GM18858 (cell line): ENCODE measurements around the gene ADCY3.

ENCODE experiments used
- ATAC-seq: cut with Tn5 transposase; IDR thresholded peaks from one replicate; pipeline ENCODE4 v1.9.1; 2021; ENCODE audit not compliant: unreplicated experiment

Gene ADCY3

GRCh38 chr2:24877067-24877466, 43.0 kb downstream of the ADCY3 start:
- ATAC-seq: no peak

GRCh38 chr2:24875901-24876300, 44.1 kb downstream of the ADCY3 start:
- ATAC-seq: no peak

- ATAC-seq: no peak
Measured at GRCh38 chr2:24875272-24875671, 44.8 kb downstream of the ADCY3 start.

GRCh38 chr2:24874035-24874434, 46.0 kb downstream of the ADCY3 start:
- ATAC-seq: no peak

GRCh38 chr2:24873619-24874018, 46.4 kb downstream of the ADCY3 start:
- ATAC-seq: no peak

- ATAC-seq: no peak
Measured at GRCh38 chr2:24872344-24873115, 47.5 kb downstream of the ADCY3 start.

- no peak for ATAC-seq
Measured at GRCh38 chr2:24871852-24872333, 48.1 kb downstream of the ADCY3 start.

- ATAC-seq: no peak
Measured at GRCh38 chr2:24870891-24871705, 48.9 kb downstream of the ADCY3 start.

- no peak for ATAC-seq
Measured at GRCh38 chr2:24870440-24870839, 49.6 kb downstream of the ADCY3 start.

GRCh38 chr2:24866946-24867345, 53.1 kb downstream of the ADCY3 start:
- ATAC-seq: no peak

GRCh38 chr2:24863641-24864040, 56.4 kb downstream of the ADCY3 start:
- ATAC-seq: no peak

- ATAC-seq: no peak
Measured at GRCh38 chr2:24861500-24861899, 58.5 kb downstream of the ADCY3 start.

GRCh38 chr2:24860631-24861030, 59.4 kb downstream of the ADCY3 start:
- ATAC-seq: no peak

- ATAC-seq: no peak
Measured at GRCh38 chr2:24859968-24860600, 60.0 kb downstream of the ADCY3 start.

GRCh38 chr2:24858996-24859395, 61.0 kb downstream of the ADCY3 start:
- no peak for ATAC-seq

- no peak for ATAC-seq
Measured at GRCh38 chr2:24857746-24858145, 62.3 kb downstream of the ADCY3 start.

- ATAC-seq: no peak
Measured at GRCh38 chr2:24856791-24857211, 63.2 kb downstream of the ADCY3 start.

- no peak for ATAC-seq
Measured at GRCh38 chr2:24855726-24856125, 64.3 kb downstream of the ADCY3 start.

- ATAC-seq: no peak
Measured at GRCh38 chr2:24855022-24855622, 64.9 kb downstream of the ADCY3 start.

GRCh38 chr2:24853996-24854395, 66.0 kb downstream of the ADCY3 start:
- ATAC-seq: no peak

GRCh38 chr2:24853046-24853445, 67.0 kb downstream of the ADCY3 start:
- no peak for ATAC-seq
